HAP-1 (cell line): Measurements from ENCODE around the gene COBL.

Experiments used
- DNase-seq, 2 experiments: peaks; one replicate each; pipeline ENCODE4 v3.0.0-alpha.2; 2016 to 2020; ENCODE audit warnings: low spot score in 2 of 2
- H3K27me3 ChIP-seq: fragments of 250-450 bp; sonication (Bioruptor Pico); 2 replicates; pipeline ENCODE4 v1.5.1; 2020; ENCODE audit warnings: low read depth, mild to moderate bottlenecking, moderate library complexity
- H3K36me3 ChIP-seq: fragments of 250-450 bp; sonication (Bioruptor Pico); replicated peaks from 2 replicates; pipeline ENCODE4 v1.5.1; 2020; ENCODE audit warnings: mild to moderate bottlenecking
- H3K4me1 ChIP-seq: fragments of 250-450 bp; sonication (Bioruptor Pico); 2 replicates; pipeline ENCODE4 v1.5.1; 2020; ENCODE audit warnings: mild to moderate bottlenecking
- H3K4me3 ChIP-seq: fragments of 250-450 bp; sonication (Bioruptor Pico); 2 replicates; pipeline ENCODE4 v1.5.1; 2020; ENCODE audit warnings: mild to moderate bottlenecking, moderate library complexity
- H3K9me3 ChIP-seq: fragments of 250-450 bp; sonication (Bioruptor Pico); 2 replicates; pipeline ENCODE4 v1.5.1; 2020; ENCODE audit warnings: mild to moderate bottlenecking, moderate library complexity
- in situ Hi-C: fragments of 300-500 bp; cut with MboI; formaldehyde crosslinking; loops from 3 replicates; pipeline ENCODE4 v1.14.3; 2020; ENCODE audit warnings: low sequenced_read_pairs, inconsistent platforms, mixed read lengths

COBL gene

GRCh38 chr7:51269321-51269720 lies 47.3 kb downstream of the COBL start:
- no peaks in the 10 kb centered on the region for H3K9me3 ChIP-seq
- no peaks in the 10 kb centered on the region for H3K27me3 ChIP-seq
- DNase-seq, result no peak
- H3K4me1 ChIP-seq, result no peaks in the 10 kb centered on the region
- in situ Hi-C loops, result no loop called here
- H3K4me3 ChIP-seq, result no peak overlapping the region
- H3K36me3 ChIP-seq, result no peaks in the 10 kb centered on the region

- no peak for DNase-seq
- Histone ChIP-seq H3K4me1 (no peaks in the 10 kb centered on the region), H3K4me3 (no peak overlapping the region), H3K36me3 (no peaks in the 10 kb centered on the region), H3K9me3 (no peaks in the 10 kb centered on the region), H3K27me3 (no peaks in the 10 kb centered on the region)
- in situ Hi-C loops, result no loop called here
These were observed 47.8 kb downstream of the COBL start for GRCh38 chr7:51268859-51269258.

GRCh38 chr7:51267169-51267568 lies 49.4 kb downstream of the COBL start:
- Histone ChIP-seq H3K9me3 (no peaks in the 10 kb centered on the region), H3K36me3 (no peaks in the 10 kb centered on the region), H3K4me1 (no peaks in the 10 kb centered on the region), H3K27me3 (no peaks in the 10 kb centered on the region), H3K4me3 (no peak overlapping the region)
- DNase-seq, result no peak
- in situ Hi-C loops, result no loop called here

- DNase-seq, result no peak
- Histone ChIP-seq H3K9me3 (no peaks in the 10 kb centered on the region), H3K4me3 (no peak overlapping the region), H3K27me3 (no peaks in the 10 kb centered on the region), H3K4me1 (no peaks in the 10 kb centered on the region), H3K36me3 (no peaks in the 10 kb centered on the region)
- in situ Hi-C loops, result no loop called here
These were observed 51.3 kb downstream of the COBL start for GRCh38 chr7:51265066-51265907.

GRCh38 chr7:51263631-51264484 lies 52.8 kb downstream of the COBL start:
- in situ Hi-C loops, result no loop called here
- DNase-seq, result no peak

GRCh38 chr7:51262796-51263531 lies 53.6 kb downstream of the COBL start:
- H3K9me3 ChIP-seq, result no peaks in the 10 kb centered on the region
- no peaks in the 10 kb centered on the region for H3K27me3 ChIP-seq
- H3K4me3 ChIP-seq, result no peak overlapping the region
- DNase-seq, result no peak
- H3K36me3 ChIP-seq, result no peaks in the 10 kb centered on the region
- in situ Hi-C loops, result no loop called here
- no peaks in the 10 kb centered on the region for H3K4me1 ChIP-seq

More at GRCh38 chr7:51263631-51264484, 52.8 kb downstream of the COBL start:
- Histone ChIP-seq H3K4me3 (no peak overlapping the region), H3K4me1 (no peaks in the 10 kb centered on the region), H3K36me3 (no peaks in the 10 kb centered on the region), H3K9me3 (no peaks in the 10 kb centered on the region), H3K27me3 (no peaks in the 10 kb centered on the region)

GRCh38 chr7:51261950-51262795 lies 54.4 kb downstream of the COBL start:
- H3K4me3 ChIP-seq, result no peak overlapping the region
- in situ Hi-C loops, result no loop called here
- H3K4me1 ChIP-seq, result no peaks in the 10 kb centered on the region
- no peaks in the 10 kb centered on the region for H3K36me3 ChIP-seq
- H3K9me3 ChIP-seq, result no peaks in the 10 kb centered on the region
- DNase-seq, result no peak
- H3K27me3 ChIP-seq, result no peaks in the 10 kb centered on the region

- no peak for DNase-seq
- Histone ChIP-seq H3K4me3 (no peak overlapping the region), H3K4me1 (no peaks in the 10 kb centered on the region), H3K9me3 (no peaks in the 10 kb centered on the region), H3K36me3 (no peaks in the 10 kb centered on the region), H3K27me3 (no peaks in the 10 kb centered on the region)
- in situ Hi-C loops, result no loop called here
These were observed 55.3 kb downstream of the COBL start for GRCh38 chr7:51261117-51261835.

GRCh38 chr7:51260516-51260915 lies 56.1 kb downstream of the COBL start:
- no peak overlapping the region for H3K4me3 ChIP-seq
- no peaks in the 10 kb centered on the region for H3K9me3 ChIP-seq
- H3K4me1 ChIP-seq, result no peaks in the 10 kb centered on the region
- in situ Hi-C loops, result no loop called here
- no peak for DNase-seq
- H3K27me3 ChIP-seq, result no peaks in the 10 kb centered on the region
- H3K36me3 ChIP-seq, result no peaks in the 10 kb centered on the region

GRCh38 chr7:51259766-51260165 lies 56.8 kb downstream of the COBL start:
- DNase-seq, result no peak
- Histone ChIP-seq H3K36me3 (no peaks in the 10 kb centered on the region), H3K9me3 (no peaks in the 10 kb centered on the region), H3K27me3 (no peaks in the 10 kb centered on the region), H3K4me1 (no peaks in the 10 kb centered on the region), H3K4me3 (no peak overlapping the region)
- in situ Hi-C loops, result no loop called here

- H3K4me1 ChIP-seq, result no peaks in the 10 kb centered on the region
- H3K36me3 ChIP-seq, result no peaks in the 10 kb centered on the region
- H3K4me3 ChIP-seq, result no peak overlapping the region
- no peak for DNase-seq
- in situ Hi-C loops, result no loop called here
- H3K27me3 ChIP-seq, result no peaks in the 10 kb centered on the region
- no peaks in the 10 kb centered on the region for H3K9me3 ChIP-seq
These were observed 59.7 kb downstream of the COBL start for GRCh38 chr7:51256916-51257315.

- Histone ChIP-seq H3K4me1 (no peaks in the 10 kb centered on the region), H3K36me3 (no peaks in the 10 kb centered on the region), H3K27me3 (no peaks in the 10 kb centered on the region), H3K4me3 (no peak overlapping the region), H3K9me3 (no peaks in the 10 kb centered on the region)
- in situ Hi-C loops, result no loop called here
- no peak for DNase-seq
These were observed 60.3 kb downstream of the COBL start for GRCh38 chr7:51256209-51256781.
